NCI-H345 treated with DMSO at 0.1 percent for 48 hours (cell line): ENCODE data around the gene AVL9.

Source experiments
- DNase-seq: peaks from one replicate; lab custom pipeline; 2025; ENCODE audit not compliant: unreplicated experiment; lab: John Stamatoyannopoulos, UW

Gene AVL9

DNA sequence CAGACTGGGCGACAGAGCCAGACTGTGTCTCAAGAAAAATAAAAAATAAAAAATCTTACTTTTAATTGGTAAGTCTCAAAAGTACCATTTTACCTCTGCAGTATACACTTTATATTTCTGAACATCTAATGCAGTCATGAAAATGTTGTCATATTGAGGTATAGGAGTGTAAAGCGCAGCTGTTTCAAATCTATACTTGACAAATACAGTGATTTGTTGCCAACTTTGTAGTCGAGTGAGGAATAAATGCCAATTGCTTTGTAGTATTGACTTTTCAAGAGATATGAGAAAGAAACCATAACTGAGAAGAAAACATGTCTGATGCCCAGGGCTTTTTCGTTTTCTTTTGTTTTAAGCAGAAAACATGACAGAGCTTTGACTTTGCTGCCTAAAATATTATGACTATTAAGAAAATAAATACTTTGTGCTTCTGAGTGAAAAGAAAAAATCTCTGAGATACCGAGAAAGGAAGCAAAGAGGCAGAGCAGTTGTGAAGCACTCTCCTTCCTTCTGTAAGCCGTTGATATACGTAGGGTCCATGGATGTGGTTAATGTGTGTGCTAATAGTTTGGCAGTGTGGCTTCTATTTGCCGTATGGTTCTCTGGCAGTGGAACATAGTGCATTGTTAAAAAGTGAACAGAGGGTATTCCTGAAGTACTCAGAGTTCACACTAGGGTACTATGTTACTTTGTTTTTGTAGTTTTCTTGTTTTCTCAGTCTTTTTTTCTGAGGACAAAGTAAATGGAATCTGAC, 38.2 kb downstream of the AVL9 start:
- DNase-seq: no peak

DNA sequence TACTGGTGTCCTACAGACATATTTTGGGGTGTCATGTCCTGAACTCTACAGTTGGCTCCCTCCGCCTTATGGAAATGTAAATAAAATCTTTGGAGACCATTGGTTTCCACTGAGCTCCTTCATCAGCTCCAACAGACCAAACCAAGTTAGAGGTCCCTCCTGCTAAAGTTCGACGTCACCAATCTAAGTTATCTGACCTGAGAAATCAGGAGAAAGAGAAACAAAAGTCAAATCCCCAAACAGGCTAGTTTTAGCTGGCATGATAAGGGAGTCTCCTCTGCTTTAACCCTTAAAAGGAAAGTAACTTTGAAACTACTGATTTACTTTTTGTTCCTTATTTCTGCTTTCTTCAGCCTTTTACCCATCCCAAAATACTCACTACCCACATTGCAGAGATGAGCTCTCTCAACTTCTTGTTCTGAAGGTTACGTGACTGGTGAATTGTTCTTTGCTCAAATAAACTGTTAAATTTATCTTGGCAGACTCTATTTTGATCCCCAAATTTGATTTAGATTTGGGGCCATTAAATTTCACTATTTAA, 39.9 kb downstream of the AVL9 start:
- DNase-seq: no peak

DNA sequence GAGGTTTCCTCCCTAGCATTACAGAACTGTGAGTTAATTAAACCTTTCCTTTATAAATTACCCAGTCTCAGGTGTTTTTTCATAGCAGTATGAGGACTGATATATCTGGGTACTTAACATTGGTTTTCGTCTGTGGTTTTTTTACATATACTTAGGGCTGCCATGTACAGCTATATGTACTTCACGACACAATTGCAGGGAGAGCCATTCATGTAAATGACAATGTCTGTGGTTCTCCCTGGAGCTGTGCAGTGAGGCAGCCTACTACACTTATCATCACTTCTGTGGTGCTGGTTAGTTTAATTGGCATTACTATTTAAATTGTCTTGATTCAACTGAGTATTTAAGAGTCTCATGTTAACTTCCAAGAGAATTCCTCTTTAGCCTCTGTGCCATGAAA, 40.7 kb downstream of the AVL9 start:
- no peak for DNase-seq

DNA sequence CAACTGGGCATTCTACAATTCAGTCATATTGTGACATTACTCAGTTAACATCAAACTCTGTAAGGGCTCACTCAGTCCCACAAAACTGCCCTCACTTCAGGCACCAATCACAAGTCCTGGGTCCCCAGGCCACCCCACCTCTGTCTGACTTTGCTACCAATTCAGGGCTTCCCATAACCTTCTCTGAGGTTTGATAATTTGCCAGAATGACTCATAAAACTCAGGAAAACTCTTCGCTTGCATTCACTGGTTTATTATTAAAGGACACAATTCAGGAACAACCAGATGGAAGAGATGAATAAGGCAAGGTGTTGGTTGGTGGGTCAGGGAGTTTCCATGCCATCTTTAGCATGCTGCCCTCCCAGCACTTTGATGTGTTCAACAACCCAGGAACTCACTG, 41.3 kb downstream of the AVL9 start:
- no peak for DNase-seq

DNA sequence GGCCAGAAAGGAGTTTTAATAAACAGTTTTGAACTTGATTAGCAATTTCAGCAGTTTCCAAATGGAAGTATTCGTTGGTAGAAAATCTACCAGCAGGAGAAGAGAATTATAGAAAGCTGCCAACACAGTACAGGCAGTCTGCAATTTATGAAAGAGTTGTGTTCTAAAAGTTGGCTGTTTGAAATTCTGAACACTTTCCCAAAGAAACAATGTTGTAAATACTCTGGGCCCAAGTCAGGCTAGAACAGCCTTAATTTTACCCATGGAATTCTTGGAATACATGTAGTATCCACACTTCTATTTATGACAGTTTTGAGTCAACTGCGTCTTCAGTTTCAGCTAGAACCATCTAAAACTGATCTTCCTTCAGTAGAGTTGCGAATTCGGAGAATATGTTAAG, 42.5 kb downstream of the AVL9 start:
- no peak for DNase-seq

DNA sequence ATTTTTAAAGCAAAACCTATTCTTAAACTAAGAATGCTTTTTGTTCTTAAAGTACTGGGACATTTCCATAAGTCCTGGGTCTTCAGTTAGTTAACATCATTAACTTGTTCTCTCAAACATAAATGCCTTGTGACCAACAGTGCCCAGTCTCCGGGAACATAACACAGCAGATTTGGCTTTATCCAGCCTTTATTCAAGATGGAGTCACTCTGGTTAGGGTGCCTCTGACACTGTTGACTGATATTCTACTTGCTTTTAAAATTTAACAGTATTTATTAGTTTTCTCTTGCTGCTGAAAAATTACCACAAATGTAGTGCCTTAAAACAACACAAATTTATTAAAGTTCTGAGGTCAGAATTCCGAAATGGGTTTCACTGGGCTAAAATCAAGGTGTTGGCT, 44.1 kb downstream of the AVL9 start:
- DNase-seq: no peak

DNA sequence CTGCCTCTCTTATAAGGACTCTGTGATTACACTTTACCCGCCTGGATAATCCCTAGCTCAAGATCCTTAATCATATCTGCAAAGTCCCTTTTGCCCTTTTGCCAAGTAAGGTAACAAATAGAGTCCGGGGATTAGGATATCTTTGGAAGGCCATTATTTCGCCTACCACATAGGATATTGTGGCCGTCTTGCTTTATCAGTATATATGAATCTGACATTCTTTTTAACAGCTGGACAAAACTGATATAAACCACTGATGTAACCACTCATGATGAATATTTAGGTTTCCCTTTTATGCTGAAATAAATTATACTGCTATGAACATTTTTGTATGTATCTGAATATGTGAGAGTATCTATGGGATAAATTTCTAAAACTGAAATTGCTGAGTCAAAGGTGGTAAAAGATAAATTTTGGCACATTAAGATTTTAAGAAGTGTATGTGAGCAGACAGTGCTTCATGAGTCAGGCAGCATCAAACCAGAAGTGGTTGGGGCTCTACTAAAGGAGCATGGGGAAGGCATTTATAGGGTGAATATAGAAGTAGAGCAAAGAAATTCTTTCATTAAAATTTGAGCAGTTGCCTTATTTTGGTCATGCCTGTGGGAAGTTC, 44.7 kb downstream of the AVL9 start:
- no peak for DNase-seq

DNA sequence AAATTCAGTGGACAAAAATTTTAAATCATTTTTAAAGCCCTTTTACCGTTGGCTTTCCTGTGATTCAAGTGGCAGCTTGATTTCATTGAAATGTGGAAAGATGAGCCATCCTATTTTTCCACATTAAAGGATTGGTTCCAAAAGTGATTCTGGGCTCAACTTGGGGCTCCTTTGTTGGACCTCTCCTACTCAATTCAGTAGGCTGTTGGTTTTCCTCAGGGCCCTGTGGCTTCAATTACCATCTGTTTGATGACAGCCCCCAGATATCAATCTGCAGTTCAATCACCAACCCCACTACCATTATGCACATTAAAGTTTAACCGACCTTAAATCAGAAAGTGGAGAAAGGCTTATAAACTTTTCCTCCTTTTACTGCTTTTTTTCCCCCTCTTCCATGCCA, 47.3 kb downstream of the AVL9 start:
- DNase-seq: no peak

DNA sequence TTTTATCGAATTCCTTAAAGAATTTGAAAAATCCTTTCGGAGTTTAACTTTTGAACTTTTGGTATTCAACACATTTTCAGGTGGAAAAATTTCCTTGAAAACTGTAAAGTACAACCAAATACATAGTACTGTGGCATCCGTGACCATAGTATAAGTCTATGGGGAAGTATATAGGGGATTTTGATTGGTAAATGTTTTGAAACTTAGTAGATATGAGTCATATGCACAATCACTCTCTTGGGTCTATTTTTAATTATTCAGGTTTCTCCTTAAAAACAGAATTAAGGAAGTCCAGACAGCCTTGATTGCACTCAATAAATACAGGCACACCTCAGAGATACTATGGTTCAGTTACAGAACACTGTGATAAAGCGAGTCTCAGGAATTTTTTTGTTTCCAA, 64.2 kb downstream of the AVL9 start:
- no peak for DNase-seq

DNA sequence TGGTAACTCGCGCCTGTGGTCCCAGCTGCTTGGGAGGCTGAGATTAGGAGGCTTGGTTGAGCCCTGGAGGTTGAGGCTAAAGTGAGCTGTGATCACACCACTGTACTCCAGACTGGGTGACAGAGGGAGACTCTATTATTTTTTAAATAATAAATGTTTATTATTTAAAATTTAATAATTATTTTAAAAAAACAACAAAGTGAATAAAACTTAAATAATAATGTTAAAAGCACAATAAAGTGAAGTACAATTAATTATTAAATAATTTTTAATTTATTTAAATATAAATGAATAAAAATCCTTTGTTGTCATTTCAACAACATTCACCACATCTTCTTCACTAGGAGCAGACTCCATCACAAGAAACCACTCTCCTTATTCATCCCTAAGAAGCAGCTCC, 64.8 kb downstream of the AVL9 start:
- DNase-seq: no peak

DNA sequence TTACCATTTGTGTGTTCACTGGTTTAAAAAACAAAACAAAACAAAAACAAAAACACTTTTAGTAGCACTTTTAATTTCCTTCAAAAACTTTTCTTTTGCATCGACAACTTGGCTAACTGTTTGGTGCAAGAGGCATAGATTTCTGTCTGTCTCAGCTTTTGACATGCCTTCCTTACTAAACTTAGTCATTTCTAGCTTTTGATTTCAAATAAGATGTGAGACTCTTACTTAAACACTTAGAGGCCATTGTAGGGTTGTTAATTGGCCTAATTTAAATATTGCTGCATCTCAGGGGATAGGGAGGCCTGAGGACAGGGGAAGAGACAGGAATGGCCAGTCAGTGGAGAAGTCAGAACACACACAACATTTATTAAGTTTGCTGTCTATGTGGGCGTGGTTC, 66.3 kb downstream of the AVL9 start:
- no peak for DNase-seq

DNA sequence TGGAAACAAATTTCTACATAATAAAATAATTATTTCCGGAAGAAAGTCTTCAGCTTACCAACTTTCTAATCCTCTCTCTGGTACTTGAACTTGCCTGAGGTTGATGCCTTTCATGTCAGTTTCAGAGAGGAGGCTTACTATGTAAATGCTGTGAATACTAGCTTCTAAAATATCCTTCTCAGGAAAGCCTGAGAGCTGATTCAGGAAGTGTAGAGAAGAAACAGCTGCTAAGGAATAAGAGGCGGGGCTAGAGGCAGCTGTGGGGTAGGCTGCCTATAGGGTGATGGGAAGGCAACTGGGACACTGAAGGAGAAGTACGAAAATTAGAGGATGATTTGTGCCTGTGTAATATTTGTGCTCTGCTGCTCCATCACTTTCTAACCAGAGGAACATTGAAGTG, 69.3 kb downstream of the AVL9 start:
- no peak for DNase-seq

DNA sequence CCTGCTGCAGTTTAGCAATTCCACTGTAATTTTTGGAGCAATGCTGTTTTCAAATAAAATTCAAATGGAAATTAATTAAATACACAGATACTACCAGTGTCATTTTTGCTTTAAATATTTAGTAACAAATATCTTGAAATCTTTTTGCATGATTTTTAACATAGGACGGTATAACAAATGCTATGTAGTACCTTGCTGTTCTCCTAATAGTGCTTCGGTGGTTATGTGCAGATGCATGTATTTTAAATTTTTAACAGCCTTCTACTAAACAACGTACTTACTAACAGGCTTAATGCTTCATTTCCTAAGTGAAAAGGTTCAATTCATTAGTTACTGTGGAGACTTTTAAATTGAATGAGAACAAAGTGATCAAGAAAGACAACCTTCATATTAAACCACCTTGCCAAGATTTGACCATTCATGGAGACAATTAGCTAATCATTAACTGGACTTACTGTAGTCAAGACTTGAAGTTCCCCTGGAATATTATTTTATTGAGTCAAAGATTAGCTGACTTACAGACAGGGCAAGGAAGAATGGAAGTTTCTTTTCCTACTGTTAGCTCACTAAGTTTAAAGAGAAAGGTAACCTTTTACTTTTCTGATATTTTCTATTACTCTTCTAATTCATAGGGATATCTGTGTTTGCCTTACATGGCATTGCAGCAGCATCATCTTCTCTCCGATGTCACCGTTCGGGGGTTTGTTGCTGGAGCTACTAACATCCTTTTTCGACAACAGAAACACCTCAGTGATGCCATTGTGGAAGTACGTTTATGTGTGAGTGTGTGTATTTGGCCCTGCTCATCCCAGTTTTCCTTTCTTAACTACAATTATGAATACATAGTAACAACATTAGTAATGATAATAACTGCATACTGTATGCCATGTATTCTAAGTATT, 74.3 kb downstream of the AVL9 start:
- DNase-seq: no peak

DNA sequence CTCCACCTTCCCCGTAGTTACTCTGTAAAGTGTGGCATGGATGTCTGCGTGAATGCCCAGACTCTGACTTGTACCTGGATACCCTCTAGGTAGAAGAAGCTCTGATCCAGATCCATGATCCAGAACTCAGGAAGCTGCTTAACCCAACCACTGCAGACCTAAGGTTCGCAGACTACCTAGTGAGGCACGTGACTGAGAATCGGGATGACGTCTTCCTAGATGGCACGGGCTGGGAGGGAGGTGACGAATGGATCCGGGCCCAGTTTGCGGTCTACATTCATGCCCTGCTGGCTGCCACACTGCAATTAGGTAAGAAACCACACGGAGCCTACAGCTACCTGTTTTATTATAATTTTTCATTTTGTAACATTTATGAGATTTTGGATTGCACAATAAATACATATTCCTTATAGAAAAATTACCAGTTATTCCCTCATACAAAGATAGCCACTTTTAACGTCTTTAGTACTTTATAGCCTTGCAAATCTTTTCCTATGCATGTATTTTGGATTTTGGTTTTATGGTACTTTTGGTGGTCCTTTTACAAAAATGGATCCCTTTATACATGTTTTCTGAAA, 77.9 kb downstream of the AVL9 start:
- DNase-seq: no peak

DNA sequence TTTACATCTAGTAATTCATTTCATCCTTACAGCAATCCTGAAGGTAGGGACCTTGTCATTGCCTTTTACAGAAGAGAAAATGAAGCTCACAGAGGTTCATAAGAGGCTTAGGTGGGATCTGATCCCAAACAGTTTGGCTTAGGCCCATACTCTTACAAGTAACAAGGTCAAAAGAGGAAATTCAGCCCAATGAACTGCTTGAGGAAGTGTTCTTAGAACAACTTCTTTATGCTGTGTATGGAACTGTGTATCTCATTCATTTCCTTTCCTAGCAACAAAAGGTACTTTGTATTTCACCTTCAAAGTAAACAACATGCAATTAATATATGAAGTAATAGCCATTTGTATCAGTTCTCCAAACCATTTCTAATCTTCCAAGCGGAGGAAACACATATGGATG, 79.3 kb downstream of the AVL9 start:
- DNase-seq: no peak

DNA sequence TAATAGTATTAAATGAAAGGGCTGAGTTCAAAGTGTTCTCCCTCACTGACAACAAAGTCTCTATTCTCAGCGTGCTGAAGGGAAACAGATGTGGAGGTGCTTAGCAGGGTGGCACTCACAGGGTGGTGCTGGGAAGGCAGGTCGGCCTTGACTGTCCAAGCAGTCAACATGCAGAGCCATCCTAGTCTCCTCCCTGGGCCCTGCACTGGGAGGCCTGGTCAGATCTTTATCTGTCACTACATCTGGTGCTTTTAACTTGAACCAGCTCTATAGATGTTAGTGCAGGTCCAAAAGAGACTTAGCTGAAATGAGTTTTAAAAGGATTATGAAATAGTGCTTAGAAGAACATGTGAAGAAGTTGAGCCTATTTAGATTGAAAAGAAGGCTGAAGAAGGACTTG, 82.1 kb downstream of the AVL9 start:
- DNase-seq: no peak

DNA sequence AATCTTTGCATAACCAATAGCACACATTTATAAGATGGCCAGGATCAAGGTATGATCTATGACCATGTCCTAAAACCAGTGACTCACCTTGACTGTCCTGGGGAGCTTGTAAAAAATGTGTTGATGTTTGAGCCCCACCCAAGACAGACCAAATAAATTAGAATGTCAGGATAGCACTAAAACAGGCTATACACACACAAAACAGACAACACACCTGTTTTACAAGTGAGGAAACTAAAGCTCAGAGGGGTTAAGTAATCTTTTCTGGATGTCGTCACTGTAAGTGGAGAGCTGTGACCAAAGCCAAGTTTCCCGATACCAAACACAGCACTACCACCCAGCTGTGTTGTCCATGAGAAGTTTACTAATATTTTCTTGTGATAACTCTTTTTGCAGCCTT, 84.5 kb downstream of the AVL9 start:
- no peak for DNase-seq

DNA sequence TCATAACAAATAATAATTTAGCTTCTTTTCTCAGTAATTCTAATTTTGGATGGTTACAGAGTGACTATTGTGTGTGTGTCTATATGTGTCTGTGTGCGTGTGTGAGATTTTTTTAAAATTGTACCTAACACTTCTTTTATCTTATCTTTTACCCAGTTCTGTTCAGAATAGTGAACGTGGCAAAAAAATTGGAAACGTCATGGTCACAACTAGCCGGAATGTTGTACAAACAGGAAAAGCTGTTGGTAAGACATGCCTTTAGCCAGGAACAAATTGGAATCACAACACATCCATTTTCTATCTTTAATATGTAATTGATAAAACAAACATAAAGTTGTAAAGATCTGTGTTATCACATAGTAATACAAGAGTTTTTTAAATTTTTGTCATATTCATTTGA, 85.4 kb downstream of the AVL9 start:
- no peak for DNase-seq

DNA sequence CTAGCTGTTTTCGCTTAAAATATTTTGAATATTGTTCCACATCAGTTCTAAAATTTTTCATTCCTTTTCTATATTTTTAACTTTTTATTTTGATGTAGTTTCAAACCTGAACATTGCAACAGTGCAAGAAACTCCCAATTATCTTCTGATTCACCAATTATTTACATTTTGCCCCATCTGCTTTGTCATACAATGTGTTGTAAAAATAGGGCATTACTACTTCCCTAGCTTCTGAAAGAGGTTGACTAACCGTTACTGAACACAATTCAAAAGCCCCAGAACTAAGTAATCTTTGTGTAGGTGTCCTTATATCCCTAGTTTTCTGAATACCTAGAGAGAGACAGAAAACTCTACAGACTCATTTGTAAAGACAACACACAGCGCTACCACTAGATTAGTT, 86.7 kb downstream of the AVL9 start:
- DNase-seq: no peak

DNA sequence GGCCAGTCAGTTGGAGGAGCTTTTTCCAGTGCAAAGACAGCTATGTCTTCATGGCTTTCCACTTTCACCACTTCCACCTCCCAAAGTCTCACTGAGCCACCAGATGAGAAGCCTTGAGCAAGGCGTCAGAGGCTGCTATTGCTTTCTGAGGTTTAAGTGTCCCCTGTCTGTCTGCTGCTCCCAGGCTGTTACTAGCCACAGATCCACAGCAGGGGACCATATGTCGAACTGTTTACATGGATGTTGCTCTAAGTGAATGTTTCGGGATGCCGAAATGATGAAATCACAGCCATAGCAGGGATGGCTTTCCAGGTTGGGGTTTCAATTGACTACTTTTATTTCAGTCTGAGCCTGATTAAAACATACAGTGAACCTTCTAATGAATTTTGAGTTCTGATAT, 88.5 kb downstream of the AVL9 start:
- DNase-seq: no peak
